ENCODE data around the gene CAPZA1.

Gene CAPZA1

DNA sequence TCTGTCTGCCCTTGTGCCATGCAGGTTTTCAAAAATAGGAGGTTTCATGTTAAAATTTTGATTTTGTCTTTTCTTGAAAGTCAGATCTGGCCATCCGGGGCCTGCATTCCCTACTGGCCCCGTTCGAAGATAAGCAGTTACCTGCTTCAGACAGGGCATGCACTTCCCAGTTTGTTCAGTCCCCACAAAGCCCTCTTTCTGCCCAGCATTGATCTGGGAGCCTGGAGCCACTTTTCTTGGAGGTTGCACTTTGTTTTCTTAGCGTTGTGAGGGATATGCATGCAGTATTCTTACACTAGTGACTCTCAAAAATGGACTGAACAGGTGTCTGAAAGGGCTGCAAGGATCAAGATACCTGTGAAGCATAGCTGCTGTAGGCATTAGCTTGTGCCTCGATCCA is 66.3 kb downstream of the CAPZA1 start:
- H3K27ac ChIP-seq: no peak overlapping the region
- TF ChIP-seq, protein P1, sequence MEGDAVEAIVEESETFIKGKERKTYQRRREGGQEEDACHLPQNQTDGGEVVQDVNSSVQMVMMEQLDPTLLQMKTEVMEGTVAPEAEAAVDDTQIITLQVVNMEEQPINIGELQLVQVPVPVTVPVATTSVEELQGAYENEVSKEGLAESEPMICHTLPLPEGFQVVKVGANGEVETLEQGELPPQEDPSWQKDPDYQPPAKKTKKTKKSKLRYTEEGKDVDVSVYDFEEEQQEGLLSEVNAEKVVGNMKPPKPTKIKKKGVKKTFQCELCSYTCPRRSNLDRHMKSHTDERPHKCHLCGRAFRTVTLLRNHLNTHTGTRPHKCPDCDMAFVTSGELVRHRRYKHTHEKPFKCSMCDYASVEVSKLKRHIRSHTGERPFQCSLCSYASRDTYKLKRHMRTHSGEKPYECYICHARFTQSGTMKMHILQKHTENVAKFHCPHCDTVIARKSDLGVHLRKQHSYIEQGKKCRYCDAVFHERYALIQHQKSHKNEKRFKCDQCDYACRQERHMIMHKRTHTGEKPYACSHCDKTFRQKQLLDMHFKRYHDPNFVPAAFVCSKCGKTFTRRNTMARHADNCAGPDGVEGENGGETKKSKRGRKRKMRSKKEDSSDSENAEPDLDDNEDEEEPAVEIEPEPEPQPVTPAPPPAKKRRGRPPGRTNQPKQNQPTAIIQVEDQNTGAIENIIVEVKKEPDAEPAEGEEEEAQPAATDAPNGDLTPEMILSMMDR (conservative IDR thresholded peaks at IDR 0.05): no peak

- TF ChIP-seq, protein P1 (conservative IDR thresholded peaks at IDR 0.05): no peak
- no peak overlapping the region for H3K27ac ChIP-seq
Measured at GRCh38 chr1:112686417-112686816, 66.8 kb downstream of the CAPZA1 start.

DNA sequence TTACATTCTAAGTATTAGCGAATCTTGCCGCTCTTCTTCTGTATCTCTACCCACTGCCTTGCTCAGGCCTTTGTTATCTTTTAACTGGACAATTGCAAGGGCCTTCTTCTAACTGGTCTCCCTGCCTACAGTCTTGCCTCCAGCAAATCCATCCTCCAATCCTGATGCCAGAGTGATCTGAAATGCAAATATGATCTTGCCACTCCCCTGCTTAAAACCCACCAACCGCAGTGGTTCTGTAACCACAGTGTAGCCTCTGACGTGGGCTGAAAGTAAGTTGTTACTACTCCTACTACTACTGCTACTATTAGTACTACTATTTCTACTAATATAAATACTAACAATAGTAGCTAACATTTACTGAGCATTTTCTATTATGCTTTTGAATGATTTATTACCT is 67.2 kb downstream of the CAPZA1 start:
- TF ChIP-seq, protein P1 (conservative IDR thresholded peaks at IDR 0.05): no peak

GRCh38 chr1:112687361-112687760 is 67.7 kb downstream of the CAPZA1 start:
- no peak overlapping the region for H3K27ac ChIP-seq
- TF ChIP-seq, protein P1 (conservative IDR thresholded peaks at IDR 0.05): no peak

More for the DNA sequence above, 67.2 kb downstream of the CAPZA1 start:
- no peak overlapping the region for H3K27ac ChIP-seq

GRCh38 chr1:112687785-112688496 is 68.3 kb downstream of the CAPZA1 start:
- TF ChIP-seq, protein P1 (conservative IDR thresholded peaks at IDR 0.05): no peak
- no peak overlapping the region; the same call in 1 of the 2 replicates for H3K27ac ChIP-seq

GRCh38 chr1:112688781-112689193 is 69.2 kb downstream of the CAPZA1 start:
- no peak overlapping the region; the same call in 1 of the 2 replicates for H3K27ac ChIP-seq
- TF ChIP-seq, protein P1 (conservative IDR thresholded peaks at IDR 0.05): no peak

- TF ChIP-seq, protein P1 (conservative IDR thresholded peaks at IDR 0.05): no peak
- H3K27ac ChIP-seq: no peak overlapping the region
Measured at GRCh38 chr1:112689196-112689841, 69.7 kb downstream of the CAPZA1 start.

Measured in VCaP (cell line).